IMR-90 (cell line): ENCODE measurements around the gene SLIT3. TPM values are rescaled to one million over a fixed set of nuclear protein-coding genes. Genes with fewer than 3 reads are reported as not detected.

Source experiments
- ATAC-seq: fragments of 200-7000 bp; cut with Tn5 transposase; 2 replicates; pipeline ENCODE4 v1.9.1; 2020; ENCODE audit warnings: low read depth, mild to moderate bottlenecking, moderate library complexity
- BruUV-seq: library from RNA; stranded (reverse); fragments of 400-500 nt; replicated peaks from 2 replicates; lab custom pipeline; 2021; lab: Mats Ljungman, UMichigan
- CTCF ChIA-PET: fragments of 300-600 bp; formaldehyde crosslinking; extraction: SDS; loops from one replicate; lab custom pipeline; 2021; ENCODE audit warnings: antibody characterized with exemption; lab: Yijun Ruan, JAX
- POLR2A ChIA-PET: fragments of 300-600 bp; sonication (Branson Sonifier 250); formaldehyde crosslinking; loops from one replicate; lab custom pipeline; 2022; ENCODE audit warnings: antibody characterized with exemption; ENCODE audit not compliant: unreplicated experiment; lab: Charles Lee
- DNase-seq: peaks from one replicate; pipeline ENCODE4 v3.0.0; 2013
- H2AFZ ChIP-seq: replicated peaks from 2 replicates; pipeline ENCODE3; 2013; ENCODE audit warnings: low read length, mild to moderate bottlenecking; ENCODE audit not compliant: poor library complexity
- H2AK5ac ChIP-seq: 2 replicates; pipeline ENCODE4 v1.6.1; 2013; ENCODE audit warnings: low read depth, low read length, inconsistent platforms
- H2AK9ac ChIP-seq: replicated peaks from 2 replicates; pipeline ENCODE3; 2013; ENCODE audit warnings: mild to moderate bottlenecking, low read depth, low read length, moderate library complexity; ENCODE audit not compliant: poor library complexity
- H2BK120ac ChIP-seq: 2 replicates; pipeline ENCODE4 v1.6.1; 2013; ENCODE audit warnings: low read depth, low read length, inconsistent platforms
- H2BK15ac ChIP-seq: 3 replicates; pipeline ENCODE4 v1.6.1; 2013; ENCODE audit warnings: low read depth, low read length, inconsistent platforms
- H2BK20ac ChIP-seq: 2 replicates; pipeline ENCODE4 v1.6.1; 2013; ENCODE audit warnings: low read depth, mild to moderate bottlenecking, inconsistent platforms, low read length, moderate library complexity
- H2BK5ac ChIP-seq: 2 replicates; pipeline ENCODE4 v1.6.1; 2013; ENCODE audit warnings: mild to moderate bottlenecking, low read depth, low read length, inconsistent platforms; ENCODE audit not compliant: poor library complexity, severe bottlenecking
- H3K14ac ChIP-seq: replicated peaks from 2 replicates; pipeline ENCODE4 v1.6.1; 2013; ENCODE audit warnings: low read depth, low read length, inconsistent platforms
- H3K18ac ChIP-seq: 2 replicates; pipeline ENCODE4 v1.6.1; 2013; ENCODE audit warnings: low read depth, low read length, control low read depth
- H3K23ac ChIP-seq: 2 replicates; pipeline ENCODE4 v1.6.1; 2013; ENCODE audit warnings: low read depth, low read length, inconsistent platforms
- H3K27ac ChIP-seq: 2 replicates; pipeline ENCODE4 v1.5.1; 2013; ENCODE audit warnings: mild to moderate bottlenecking, control low read depth, low read length; ENCODE audit not compliant: insufficient read depth
- H3K27me3 ChIP-seq: 2 replicates; pipeline ENCODE4 v1.6.1; 2013; ENCODE audit warnings: low read length; ENCODE audit not compliant: control insufficient read depth, insufficient read depth
- H3K36me3 ChIP-seq: 2 replicates; pipeline ENCODE4 v1.6.1; 2013; ENCODE audit warnings: low read length, mixed read lengths; ENCODE audit not compliant: control insufficient read depth, insufficient read depth
- H3K4ac ChIP-seq: 2 replicates; pipeline ENCODE4 v1.6.1; 2013; ENCODE audit warnings: low read depth, low read length, inconsistent platforms
- H3K4me1 ChIP-seq: 2 replicates; pipeline ENCODE4 v1.6.1; 2013; ENCODE audit warnings: low read length, mixed read lengths; ENCODE audit not compliant: control insufficient read depth, insufficient read depth
- H3K4me2 ChIP-seq: 2 replicates; pipeline ENCODE4 v1.6.1; 2013; ENCODE audit warnings: low read depth, mild to moderate bottlenecking, control low read depth, low read length, moderate library complexity
- H3K4me3 ChIP-seq: 2 replicates; pipeline ENCODE4 v1.5.1; 2013; ENCODE audit warnings: low read depth, mild to moderate bottlenecking, control low read depth, low read length, moderate library complexity; ENCODE audit not compliant: insufficient read depth
- H3K56ac ChIP-seq: 2 replicates; pipeline ENCODE4 v1.6.1; 2013; ENCODE audit warnings: low read length, inconsistent platforms; ENCODE audit not compliant: insufficient read depth; ENCODE audit errors: extremely low read depth
- H3K79me1 ChIP-seq, 2 experiments: 2 replicates each; pipeline ENCODE4 v1.6.1; 2013; ENCODE audit warnings: low read length in 2 of 2, inconsistent platforms in 1 of 2, low read depth in 1 of 2
- H3K9ac ChIP-seq: 2 replicates; pipeline ENCODE4 v1.6.1; 2013; ENCODE audit warnings: low read depth, low read length, control low read depth
- H3K9me1 ChIP-seq: 2 replicates; pipeline ENCODE4 v1.6.1; 2013; ENCODE audit warnings: low read length, inconsistent platforms; ENCODE audit not compliant: insufficient read depth
- H3K9me3 ChIP-seq: 2 replicates; pipeline ENCODE4 v1.6.1; 2013; ENCODE audit warnings: low read length; ENCODE audit not compliant: control insufficient read depth, insufficient read depth
- H4K20me1 ChIP-seq: 2 replicates; pipeline ENCODE4 v1.6.1; 2013; ENCODE audit warnings: low read length, inconsistent platforms; ENCODE audit not compliant: insufficient read depth
- H4K5ac ChIP-seq: 2 replicates; pipeline ENCODE4 v1.6.1; 2013; ENCODE audit warnings: mild to moderate bottlenecking, low read depth, low read length, control low read depth
- H4K8ac ChIP-seq, 2 experiments: 2 replicates each; pipeline ENCODE4 v1.6.1; 2013; ENCODE audit warnings: low read depth in 2 of 2, low read length in 2 of 2, control low read depth in 1 of 2, inconsistent platforms in 1 of 2
- H4K91ac ChIP-seq: 2 replicates; pipeline ENCODE4 v1.6.1; 2013; ENCODE audit warnings: low read depth, low read length, inconsistent platforms; ENCODE audit not compliant: insufficient read depth
- BHLHE40 ChIP-seq: fragments of 150-350 bp; IDR thresholded peaks from 2 replicates; pipeline ENCODE4 v1.6.1; 2016; ENCODE audit warnings: mild to moderate bottlenecking, low read depth, low read length
- CEBPB ChIP-seq: IDR thresholded peaks from 2 replicates; pipeline ENCODE4 v1.6.1; 2012; ENCODE audit warnings: low read depth, low read length, improper control_type of control experiment
- CHD1 ChIP-seq: IDR thresholded peaks from 2 replicates; pipeline ENCODE4 v1.6.1; 2012; ENCODE audit warnings: low read depth, low read length, improper control_type of control experiment
- FOS ChIP-seq: fragments of 150-350 bp; IDR thresholded peaks from 2 replicates; pipeline ENCODE4 v1.6.1; 2016; ENCODE audit warnings: low read depth, low read length
- MAFK ChIP-seq: IDR thresholded peaks from 2 replicates; pipeline ENCODE4 v1.6.1; 2012; ENCODE audit warnings: low read depth, low read length, improper control_type of control experiment
- NFE2L2 ChIP-seq: fragments of 150-350 bp; IDR thresholded peaks from 2 replicates; pipeline ENCODE4 v1.6.1; 2016; ENCODE audit warnings: low read depth, mild to moderate bottlenecking, low read length
- POLR2A ChIP-seq: IDR thresholded peaks from 2 replicates; pipeline ENCODE4 v1.6.1; 2012; ENCODE audit warnings: mild to moderate bottlenecking, low read depth, low read length
- RAD21 ChIP-seq: IDR thresholded peaks from 2 replicates; pipeline ENCODE4 v1.6.1; 2012; ENCODE audit warnings: low read length, improper control_type of control experiment
- RCOR1 ChIP-seq: IDR thresholded peaks from 2 replicates; pipeline ENCODE4 v1.6.1; 2012; ENCODE audit warnings: mild to moderate bottlenecking, low read length, improper control_type of control experiment; ENCODE audit not compliant: insufficient replicate concordance
- RFX5 ChIP-seq: IDR thresholded peaks from 2 replicates; pipeline ENCODE4 v1.8.0; 2012; ENCODE audit warnings: low read depth, mild to moderate bottlenecking, low read length, moderate library complexity
- SMC3 ChIP-seq: fragments of 150-350 bp; IDR thresholded peaks from 2 replicates; pipeline ENCODE4 v1.6.1; 2016; ENCODE audit warnings: low read depth, mild to moderate bottlenecking, antibody characterized with exemption, low read length, moderate library complexity
- WGBS, 2 experiments: methylation state at CpG; one replicate each; pipeline versions ENCODE4 v1.1.5 to v1.1.7; 2013; ENCODE audit warnings: missing lambda C conversion rate in 2 of 2; ENCODE audit not compliant: insufficient read length in 1 of 2; ENCODE audit errors: extremely low coverage in 2 of 2; 5-methylcytosine and 5-hydroxymethylcytosine counted together
- dilution Hi-C: fragments of 300-500 bp; cut with HindIII; formaldehyde crosslinking; loops from one replicate; pipeline ENCODE4 v1.14.3; 2018; ENCODE audit warnings: low sequenced_read_pairs; ENCODE audit not compliant: unreplicated experiment
- in situ Hi-C: fragments of 300-500 bp; cut with MboI; formaldehyde crosslinking; loops from 3 replicates; pipeline ENCODE4 v1.14.3; 2019; ENCODE audit warnings: low sequenced_read_pairs, inconsistent platforms, mixed read lengths
- intact Hi-C: fragments of 100-400 bp; cut with micrococcal nuclease; formaldehyde crosslinking; loops from 2 replicates; pipeline ENCODE4 v1.10.0; 2022
- polyA plus RNA-seq, 3 experiments: library from polyadenylated mRNA; depleted of rRNA; stranded (reverse); fragments of >200 nt; gene quantifications; 2 replicates each; pipeline ENCODE4 v1.2.3, GENCODE V29; 2012; ENCODE audit warnings: low replicate concordance in 1 of 3
- total RNA-seq: library from RNA; depleted of rRNA; stranded (reverse); fragments of >200 nt; gene quantifications from 2 replicates; pipeline ENCODE4 v1.2.3, GENCODE V29; 2012
- TF ChIP-seq, protein P1 (sequence below): fragments of 150-350 bp; IDR thresholded peaks from 2 replicates; pipeline ENCODE4 v1.6.1; 2017; ENCODE audit warnings: mild to moderate bottlenecking, antibody characterized with exemption, low read length, low read depth
- TF ChIP-seq, protein P2 (sequence below): conservative IDR thresholded peaks from 2 replicates; pipeline ENCODE4 v1.5.1; 2012; ENCODE audit warnings: mild to moderate bottlenecking, low read depth, low read length, improper control_type of control experiment
- TF ChIP-seq, protein P3 (sequence below): fragments of 150-350 bp; IDR thresholded peaks from 2 replicates; pipeline ENCODE4 v1.6.1; 2016; ENCODE audit warnings: low read depth, mild to moderate bottlenecking, low read length, moderate library complexity, borderline replicate concordance

The SLIT3 gene
- total and polyA plus RNA-seq, 2 of the 4 experiments (the other 2 are of a cell fraction), result 0.18 to 0.50 TPM

DNA sequence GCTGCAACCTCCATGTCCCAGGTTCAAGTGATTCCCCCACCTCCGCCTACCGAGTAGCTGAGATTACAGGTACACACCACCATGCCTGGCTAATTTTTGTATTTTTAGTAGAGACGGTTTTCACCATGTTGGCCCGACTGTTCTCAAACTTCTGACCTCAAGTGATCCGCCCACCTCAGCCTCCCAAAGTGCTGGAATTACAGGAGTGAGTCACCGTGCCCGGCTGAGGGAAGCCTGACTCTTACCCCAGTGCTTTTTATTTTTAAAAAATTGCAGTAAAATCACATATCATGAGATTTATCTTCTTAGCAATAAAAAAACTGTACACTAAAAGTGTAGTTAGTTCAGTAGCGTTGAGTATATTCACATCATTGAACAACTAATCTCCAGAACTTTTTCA lies 105.3 kb downstream of the SLIT3 start:
- H3K9ac ChIP-seq, result no peak overlapping the region
- CTCF ChIA-PET, result no interaction called here
- no CpG with 5 or more reads among the region's 8 CpGs for WGBS, 2 experiments

More for the DNA sequence above, 105.3 kb downstream of the SLIT3 start:
- no peak overlapping the region for H2AK9ac ChIP-seq
- no peak overlapping the region for H4K8ac ChIP-seq
- H3K36me3 ChIP-seq, result no peaks in the 10 kb centered on the region
- TF ChIP-seq BHLHE40, result no peak
- TF ChIP-seq SMC3, result no peak
- no peak for TF ChIP-seq NFE2L2
- TF ChIP-seq, protein P1, sequence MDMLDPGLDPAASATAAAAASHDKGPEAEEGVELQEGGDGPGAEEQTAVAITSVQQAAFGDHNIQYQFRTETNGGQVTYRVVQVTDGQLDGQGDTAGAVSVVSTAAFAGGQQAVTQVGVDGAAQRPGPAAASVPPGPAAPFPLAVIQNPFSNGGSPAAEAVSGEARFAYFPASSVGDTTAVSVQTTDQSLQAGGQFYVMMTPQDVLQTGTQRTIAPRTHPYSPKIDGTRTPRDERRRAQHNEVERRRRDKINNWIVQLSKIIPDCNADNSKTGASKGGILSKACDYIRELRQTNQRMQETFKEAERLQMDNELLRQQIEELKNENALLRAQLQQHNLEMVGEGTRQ, result no peak
- TF ChIP-seq MAFK, result no peak
- TF ChIP-seq FOS, result no peak
- TF ChIP-seq, protein P2, sequence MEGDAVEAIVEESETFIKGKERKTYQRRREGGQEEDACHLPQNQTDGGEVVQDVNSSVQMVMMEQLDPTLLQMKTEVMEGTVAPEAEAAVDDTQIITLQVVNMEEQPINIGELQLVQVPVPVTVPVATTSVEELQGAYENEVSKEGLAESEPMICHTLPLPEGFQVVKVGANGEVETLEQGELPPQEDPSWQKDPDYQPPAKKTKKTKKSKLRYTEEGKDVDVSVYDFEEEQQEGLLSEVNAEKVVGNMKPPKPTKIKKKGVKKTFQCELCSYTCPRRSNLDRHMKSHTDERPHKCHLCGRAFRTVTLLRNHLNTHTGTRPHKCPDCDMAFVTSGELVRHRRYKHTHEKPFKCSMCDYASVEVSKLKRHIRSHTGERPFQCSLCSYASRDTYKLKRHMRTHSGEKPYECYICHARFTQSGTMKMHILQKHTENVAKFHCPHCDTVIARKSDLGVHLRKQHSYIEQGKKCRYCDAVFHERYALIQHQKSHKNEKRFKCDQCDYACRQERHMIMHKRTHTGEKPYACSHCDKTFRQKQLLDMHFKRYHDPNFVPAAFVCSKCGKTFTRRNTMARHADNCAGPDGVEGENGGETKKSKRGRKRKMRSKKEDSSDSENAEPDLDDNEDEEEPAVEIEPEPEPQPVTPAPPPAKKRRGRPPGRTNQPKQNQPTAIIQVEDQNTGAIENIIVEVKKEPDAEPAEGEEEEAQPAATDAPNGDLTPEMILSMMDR, result no peak
- no peak for TF ChIP-seq CEBPB
- TF ChIP-seq POLR2A, result no peak
- no peak for TF ChIP-seq CHD1
- TF ChIP-seq RCOR1, result no peak
- TF ChIP-seq, protein P3, sequence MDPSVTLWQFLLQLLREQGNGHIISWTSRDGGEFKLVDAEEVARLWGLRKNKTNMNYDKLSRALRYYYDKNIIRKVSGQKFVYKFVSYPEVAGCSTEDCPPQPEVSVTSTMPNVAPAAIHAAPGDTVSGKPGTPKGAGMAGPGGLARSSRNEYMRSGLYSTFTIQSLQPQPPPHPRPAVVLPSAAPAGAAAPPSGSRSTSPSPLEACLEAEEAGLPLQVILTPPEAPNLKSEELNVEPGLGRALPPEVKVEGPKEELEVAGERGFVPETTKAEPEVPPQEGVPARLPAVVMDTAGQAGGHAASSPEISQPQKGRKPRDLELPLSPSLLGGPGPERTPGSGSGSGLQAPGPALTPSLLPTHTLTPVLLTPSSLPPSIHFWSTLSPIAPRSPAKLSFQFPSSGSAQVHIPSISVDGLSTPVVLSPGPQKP, result no peak
- TF ChIP-seq RAD21, result no peak
- TF ChIP-seq RFX5, result no peak
- H3K9me3 ChIP-seq, result peaks cover 16% of the 10 kb centered on the region
- H4K91ac ChIP-seq, result no peak overlapping the region
- H3K56ac ChIP-seq, result no peak overlapping the region
- H4K20me1 ChIP-seq, result no peaks in the 10 kb centered on the region
- no peak overlapping the region for H3K23ac ChIP-seq
- dilution Hi-C loops (no loop called here), intact Hi-C loops (no loop called here), in situ Hi-C loops (no loop called here)
- no peak overlapping the region for H4K5ac ChIP-seq
- H2BK5ac ChIP-seq, result no peak overlapping the region
- H2BK20ac ChIP-seq, result no peak overlapping the region
- H3K14ac ChIP-seq, result no peak overlapping the region
- no peaks in the 10 kb centered on the region for H3K9me1 ChIP-seq
- H3K4me2 ChIP-seq, result no peak overlapping the region
- DNase-seq (no peak), ATAC-seq (no peak)
- no peaks in the 10 kb centered on the region for H3K79me1 ChIP-seq
- no peaks in the 10 kb centered on the region for H3K27me3 ChIP-seq
- no peak overlapping the region for H2AK5ac ChIP-seq
- H2BK120ac ChIP-seq, result no peak overlapping the region
- H2BK15ac ChIP-seq, result no peak overlapping the region
- no peak overlapping the region for H3K4me3 ChIP-seq
- BruUV-seq, result no TSS peak
- no peak overlapping the region for H2AFZ ChIP-seq
- H3K18ac ChIP-seq, result no peak overlapping the region
- no peaks in the 10 kb centered on the region for H3K4me1 ChIP-seq
- no peak overlapping the region for H3K4ac ChIP-seq
- H3K27ac ChIP-seq, result no peak overlapping the region
- POLR2A ChIA-PET, result no interaction called here
